HEK293 (cell line): Measurements from ENCODE around the gene TCEA3.

Source experiments
- GLIS1 ChIP-seq: fragments of 450-650 bp; formaldehyde crosslinking; IDR thresholded peaks from 2 replicates; pipeline ENCODE4 v1.5.1; 2016; ENCODE audit warnings: missing biosample characterization, missing genetic modification characterization
- INSM2 ChIP-seq: fragments of 450-650 bp; formaldehyde crosslinking; IDR thresholded peaks from 2 replicates; pipeline ENCODE4 v1.5.1; 2016; ENCODE audit warnings: missing biosample characterization, missing genetic modification characterization
- MEIS1 ChIP-seq: sonication (generic); formaldehyde crosslinking; IDR thresholded peaks from 2 replicates; pipeline ENCODE4 v1.8.1; 2022; ENCODE audit warnings: missing genetic modification reagents, mild to moderate bottlenecking, borderline replicate concordance
- PBX3 ChIP-seq: sonication (generic); formaldehyde crosslinking; IDR thresholded peaks from 2 replicates; pipeline ENCODE4 v1.8.1; 2022; ENCODE audit warnings: mild to moderate bottlenecking, moderate library complexity, missing genetic modification reagents
- PRDM1 ChIP-seq: fragments of 450-650 bp; formaldehyde crosslinking; IDR thresholded peaks from 2 replicates; pipeline ENCODE4; 2016; ENCODE audit warnings: missing biosample characterization, missing genetic modification characterization
- RBAK ChIP-seq: fragments of 450-650 bp; formaldehyde crosslinking; IDR thresholded peaks from 2 replicates; pipeline ENCODE4 v1.5.1; 2016; ENCODE audit warnings: missing biosample characterization, missing genetic modification characterization
- SCRT1 ChIP-seq: fragments of 450-650 bp; formaldehyde crosslinking; IDR thresholded peaks from 2 replicates; pipeline ENCODE4 v1.5.1; 2016; ENCODE audit warnings: missing biosample characterization, missing genetic modification characterization, borderline replicate concordance
- TRIM28 ChIP-seq: IDR thresholded peaks from 2 replicates; pipeline ENCODE4 v1.6.1; 2011; ENCODE audit warnings: low read length, control low read depth, borderline replicate concordance
- ZBTB26 ChIP-seq: fragments of 450-650 bp; formaldehyde crosslinking; optimal IDR thresholded peaks from 2 replicates; pipeline ENCODE3; 2016; ENCODE audit warnings: missing biosample characterization, mild to moderate bottlenecking, missing genetic modification characterization
- ZFHX2 ChIP-seq: fragments of 450-650 bp; formaldehyde crosslinking; conservative IDR thresholded peaks from 2 replicates; pipeline ENCODE4 v1.5.1; 2016; ENCODE audit warnings: missing biosample characterization, missing genetic modification characterization
- ZIC2 ChIP-seq: fragments of 450-650 bp; formaldehyde crosslinking; IDR thresholded peaks from 2 replicates; pipeline ENCODE4 v1.5.1; 2016; ENCODE audit warnings: missing biosample characterization, missing genetic modification characterization
- ZNF10 ChIP-seq: fragments of 450-650 bp; formaldehyde crosslinking; IDR thresholded peaks from 2 replicates; pipeline ENCODE4 v1.5.1; 2017; ENCODE audit warnings: missing biosample characterization, missing genetic modification characterization
- ZNF16 ChIP-seq: fragments of 450-650 bp; formaldehyde crosslinking; IDR thresholded peaks from 2 replicates; pipeline ENCODE4 v1.5.1; 2016; ENCODE audit warnings: low read depth, missing biosample characterization, missing genetic modification characterization
- ZNF18 ChIP-seq: fragments of 450-650 bp; formaldehyde crosslinking; IDR thresholded peaks from 2 replicates; pipeline ENCODE4 v1.5.1; 2016; ENCODE audit warnings: missing biosample characterization, missing genetic modification characterization
- ZNF202 ChIP-seq: fragments of 450-650 bp; formaldehyde crosslinking; IDR thresholded peaks from 2 replicates; pipeline ENCODE4 v1.5.1; 2016; ENCODE audit warnings: missing biosample characterization, missing genetic modification characterization, borderline replicate concordance
- ZNF266 ChIP-seq: fragments of 450-650 bp; formaldehyde crosslinking; IDR thresholded peaks from 2 replicates; pipeline ENCODE4 v1.5.1; 2016; ENCODE audit warnings: missing biosample characterization, missing genetic modification characterization, low read depth
- ZNF302 ChIP-seq: fragments of 450-650 bp; formaldehyde crosslinking; IDR thresholded peaks from 2 replicates; pipeline ENCODE4 v1.5.1; 2016; ENCODE audit warnings: missing biosample characterization, missing genetic modification characterization, low read depth
- ZNF311 ChIP-seq: fragments of 450-650 bp; formaldehyde crosslinking; IDR thresholded peaks from 2 replicates; pipeline ENCODE4 v1.5.1; 2017; ENCODE audit warnings: missing biosample characterization, missing genetic modification characterization, borderline replicate concordance
- ZNF394 ChIP-seq: fragments of 450-650 bp; formaldehyde crosslinking; IDR thresholded peaks from 2 replicates; pipeline ENCODE4 v1.5.1; 2016; ENCODE audit warnings: missing biosample characterization, missing genetic modification characterization, mild to moderate bottlenecking, moderate library complexity, borderline replicate concordance
- ZNF518A ChIP-seq: fragments of 450-650 bp; formaldehyde crosslinking; conservative IDR thresholded peaks from 2 replicates; pipeline ENCODE4 v1.5.1; 2016; ENCODE audit warnings: low read depth, missing biosample characterization, missing genetic modification characterization
- ZNF548 ChIP-seq: fragments of 450-650 bp; formaldehyde crosslinking; IDR thresholded peaks from 2 replicates; pipeline ENCODE4 v1.5.1; 2016; ENCODE audit warnings: missing biosample characterization, missing genetic modification characterization
- ZNF629 ChIP-seq: fragments of 450-650 bp; formaldehyde crosslinking; IDR thresholded peaks from 2 replicates; pipeline ENCODE4 v1.5.1; 2017; ENCODE audit warnings: missing biosample characterization, missing genetic modification characterization
- ZNF670 ChIP-seq: fragments of 450-650 bp; formaldehyde crosslinking; IDR thresholded peaks from 2 replicates; pipeline ENCODE4 v1.5.1; 2016; ENCODE audit warnings: missing biosample characterization, missing genetic modification characterization, low read depth
- ZNF677 ChIP-seq: fragments of 450-650 bp; IDR thresholded peaks from 2 replicates; pipeline ENCODE4 v1.5.0; 2018; ENCODE audit warnings: missing biosample characterization, mild to moderate bottlenecking, missing genetic modification characterization, moderate library complexity
- ZNF704 ChIP-seq: fragments of 450-650 bp; formaldehyde crosslinking; IDR thresholded peaks from 2 replicates; pipeline ENCODE4 v1.5.1; 2016; ENCODE audit warnings: missing biosample characterization, missing genetic modification characterization
- ZNF707 ChIP-seq: fragments of 450-650 bp; formaldehyde crosslinking; IDR thresholded peaks from 2 replicates; pipeline ENCODE4 v1.5.1; 2016; ENCODE audit warnings: missing biosample characterization, missing genetic modification characterization
- ZNF777 ChIP-seq: fragments of 450-650 bp; formaldehyde crosslinking; IDR thresholded peaks from 2 replicates; pipeline ENCODE4 v1.5.1; 2017; ENCODE audit warnings: missing biosample characterization, missing genetic modification characterization, borderline replicate concordance
- ZNF791 ChIP-seq: fragments of 450-650 bp; formaldehyde crosslinking; IDR thresholded peaks from 2 replicates; pipeline ENCODE4 v1.5.1; 2016; ENCODE audit warnings: missing biosample characterization, missing genetic modification characterization

TCEA3 gene

GRCh38 chr1:23403735-23404486 lies 20.6 kb downstream of the TCEA3 start (continued):
- TF ChIP-seq ZNF518A (tag by site-specific recombination) (peak; percentile 35; the same call in 1 of the 2 replicates), ZNF777 (tag by site-specific recombination) (no peak), GLIS1 (peak; percentile 75), PRDM1 (peak; percentile 98), TRIM28 (no peak; the same call in 1 of the 2 replicates), ZNF791 (no peak), INSM2 (peak; percentile 86), SCRT1 (tag by site-specific recombination) (no peak), ZNF677 (tag by site-specific recombination) (no peak), ZNF311 (tag by site-specific recombination) (no peak), PBX3 (no peak), ZNF548 (tag by site-specific recombination) (no peak), RBAK (tag by site-specific recombination) (no peak), ZNF704 (tag by site-specific recombination) (no peak), ZNF707 (tag by site-specific recombination) (no peak), ZBTB26 (tag by site-specific recombination) (peak; percentile 38), ZNF266 (tag by site-specific recombination) (no peak), ZIC2 (tag by site-specific recombination) (peak; percentile 42), ZNF394 (peak; percentile 62; the same call in 1 of the 2 replicates), ZNF202 (no peak), ZFHX2 (tag by site-specific recombination) (peak; percentile 32; the same call in 1 of the 2 replicates), ZNF18 (peak; percentile 70; the same call in 1 of the 2 replicates), ZNF302 (tag by site-specific recombination) (no peak), ZNF670 (no peak), MEIS1 (CRISPR knock-in tag) (no peak), ZNF629 (tag by site-specific recombination) (peak; percentile 82), ZNF16 (tag by site-specific recombination) (no peak), ZNF10 (tag by site-specific recombination) (no peak)
